SK-N-MC (cell line): Measurements from ENCODE around the gene TTYH2.

Experiments
- EZH2 ChIP-seq: fragments of 200-600 bp; sonication (generic); IDR thresholded peaks from one replicate; pipeline ENCODE4 v1.6.1; 2017; ENCODE audit warnings: antibody characterized with exemption
- FOXP2 ChIP-seq: optimal IDR thresholded peaks from 2 replicates; pipeline ENCODE3; 2011; ENCODE audit warnings: mild to moderate bottlenecking, moderate library complexity; ENCODE audit not compliant: insufficient read depth; ENCODE audit errors: extremely low read length, control extremely low read depth
- POLR2AphosphoS5 ChIP-seq: IDR thresholded peaks from 2 replicates; pipeline ENCODE4 v1.6.1; 2012; ENCODE audit warnings: mild to moderate bottlenecking, low read depth, low read length, borderline replicate concordance

DNA sequence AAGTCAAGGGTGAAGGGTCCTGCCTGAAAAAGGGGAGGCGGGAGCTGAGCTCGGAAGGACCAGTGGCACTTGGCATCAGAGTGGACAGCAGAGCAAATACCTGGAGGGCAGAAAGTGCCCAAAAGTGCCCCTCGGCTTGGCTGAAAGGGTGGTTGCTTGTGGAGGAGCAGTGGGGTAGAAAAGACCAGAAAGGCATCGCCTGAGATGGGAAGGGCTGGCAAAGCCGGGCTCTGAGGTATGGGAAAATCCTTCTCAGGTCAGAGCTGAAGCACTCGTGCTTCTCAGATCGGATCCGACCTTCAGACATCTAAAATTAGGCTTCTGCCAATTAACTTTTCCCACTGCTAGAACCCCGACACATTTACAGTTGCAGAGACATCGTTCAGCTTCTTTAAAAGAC lies 11.4 kb upstream of the TTYH2 start:
- TF ChIP-seq POLR2AphosphoS5: no peak
- no peak for TF ChIP-seq EZH2
- no peak for TF ChIP-seq FOXP2
